DMS114 treated with DMSO at 0.1 percent for 48 hours (cell line): Measurements from ENCODE around the gene MACROD2.

Experiments used
- DNase-seq: peaks from one replicate; lab custom pipeline; 2025; ENCODE audit not compliant: unreplicated experiment; lab: John Stamatoyannopoulos, UW

The MACROD2 gene

GRCh38 chr20:14055127-14055742 is 59.9 kb downstream of the MACROD2 start:
- peak; percentile 43 for DNase-seq

GRCh38 chr20:14062171-14062570 is 66.9 kb downstream of the MACROD2 start:
- DNase-seq, result no peak

GRCh38 chr20:14062786-14063185 is 67.5 kb downstream of the MACROD2 start:
- no peak for DNase-seq

- DNase-seq, result no peak
Observed at GRCh38 chr20:14064333-14064732, 69.0 kb downstream of the MACROD2 start.

- no peak for DNase-seq
Observed at GRCh38 chr20:14064921-14065320, 69.6 kb downstream of the MACROD2 start.

GRCh38 chr20:14065774-14066173 is 70.5 kb downstream of the MACROD2 start:
- no peak for DNase-seq

- no peak for DNase-seq
Observed at GRCh38 chr20:14067603-14068002, 72.3 kb downstream of the MACROD2 start.

- no peak for DNase-seq
Observed at GRCh38 chr20:14069796-14070195, 74.5 kb downstream of the MACROD2 start.

GRCh38 chr20:14093652-14094051 is 98.3 kb downstream of the MACROD2 start:
- DNase-seq, result no peak

GRCh38 chr20:14098261-14098660 is 102.9 kb downstream of the MACROD2 start:
- DNase-seq, result no peak

- no peak for DNase-seq
Observed at GRCh38 chr20:14113416-14113815, 118.1 kb downstream of the MACROD2 start.

- DNase-seq, result no peak
Observed at GRCh38 chr20:14114065-14114704, 118.9 kb downstream of the MACROD2 start.

GRCh38 chr20:14116037-14116436 is 120.7 kb downstream of the MACROD2 start:
- DNase-seq, result no peak

- no peak for DNase-seq
Observed at GRCh38 chr20:14117768-14118167, 122.5 kb downstream of the MACROD2 start.

GRCh38 chr20:14126856-14127255 is 131.5 kb downstream of the MACROD2 start:
- no peak for DNase-seq

- DNase-seq, result no peak
Observed at GRCh38 chr20:14127514-14128223, 132.4 kb downstream of the MACROD2 start.

- no peak for DNase-seq
Observed at GRCh38 chr20:14134004-14134403, 138.7 kb downstream of the MACROD2 start.

GRCh38 chr20:14142171-14142570 is 146.9 kb downstream of the MACROD2 start:
- peak; percentile 1 for DNase-seq

GRCh38 chr20:14142964-14143627 is 147.8 kb downstream of the MACROD2 start:
- DNase-seq, result no peak

GRCh38 chr20:14148042-14148441 is 152.7 kb downstream of the MACROD2 start:
- no peak for DNase-seq

GRCh38 chr20:14155361-14155760 is 160.0 kb downstream of the MACROD2 start:
- no peak for DNase-seq

GRCh38 chr20:14178528-14178927 is 183.2 kb downstream of the MACROD2 start:
- no peak for DNase-seq
